ENCODE results near the gene WNT9B. TPM values are rescaled to one million over a fixed set of nuclear protein-coding genes. Genes with fewer than 3 reads are reported as not detected.

WNT9B gene
- total RNA-seq, 1 donor from 2014 or later, result 0.26 TPM

- Mint-ChIP-seq H3K36me3 (ENCODE audit: low read depth, unreplicated experiment) (no peaks in the 10 kb centered on the region), H3K4me3 (ENCODE audit: unreplicated experiment) (no peak overlapping the region), H3K27ac (ENCODE audit: unreplicated experiment) (no peak overlapping the region), H3K9me3 (ENCODE audit: unreplicated experiment) (no peaks in the 10 kb centered on the region), H3K27me3 (ENCODE audit: unreplicated experiment) (peaks cover 9% of the 10 kb centered on the region), H3K4me1 (ENCODE audit: unreplicated experiment) (peaks cover 6% of the 10 kb centered on the region)
- TF ChIP-seq, protein P1, sequence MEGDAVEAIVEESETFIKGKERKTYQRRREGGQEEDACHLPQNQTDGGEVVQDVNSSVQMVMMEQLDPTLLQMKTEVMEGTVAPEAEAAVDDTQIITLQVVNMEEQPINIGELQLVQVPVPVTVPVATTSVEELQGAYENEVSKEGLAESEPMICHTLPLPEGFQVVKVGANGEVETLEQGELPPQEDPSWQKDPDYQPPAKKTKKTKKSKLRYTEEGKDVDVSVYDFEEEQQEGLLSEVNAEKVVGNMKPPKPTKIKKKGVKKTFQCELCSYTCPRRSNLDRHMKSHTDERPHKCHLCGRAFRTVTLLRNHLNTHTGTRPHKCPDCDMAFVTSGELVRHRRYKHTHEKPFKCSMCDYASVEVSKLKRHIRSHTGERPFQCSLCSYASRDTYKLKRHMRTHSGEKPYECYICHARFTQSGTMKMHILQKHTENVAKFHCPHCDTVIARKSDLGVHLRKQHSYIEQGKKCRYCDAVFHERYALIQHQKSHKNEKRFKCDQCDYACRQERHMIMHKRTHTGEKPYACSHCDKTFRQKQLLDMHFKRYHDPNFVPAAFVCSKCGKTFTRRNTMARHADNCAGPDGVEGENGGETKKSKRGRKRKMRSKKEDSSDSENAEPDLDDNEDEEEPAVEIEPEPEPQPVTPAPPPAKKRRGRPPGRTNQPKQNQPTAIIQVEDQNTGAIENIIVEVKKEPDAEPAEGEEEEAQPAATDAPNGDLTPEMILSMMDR (IDR thresholded peaks at IDR 0.05; ENCODE audit: unreplicated experiment), result no peak
- DNase-seq (ENCODE audit: low spot score), result no peak
Measured at GRCh38 chr17:46889519-46889918, 38.1 kb downstream of the WNT9B start.

- TF ChIP-seq, protein P1 (IDR thresholded peaks at IDR 0.05; ENCODE audit: unreplicated experiment), result no peak
- Mint-ChIP-seq H3K27me3 (ENCODE audit: unreplicated experiment) (peaks cover 9% of the 10 kb centered on the region), H3K4me1 (ENCODE audit: unreplicated experiment) (peaks cover 6% of the 10 kb centered on the region), H3K4me3 (ENCODE audit: unreplicated experiment) (no peak overlapping the region), H3K9me3 (ENCODE audit: unreplicated experiment) (no peaks in the 10 kb centered on the region), H3K27ac (ENCODE audit: unreplicated experiment) (no peak overlapping the region), H3K36me3 (ENCODE audit: low read depth, unreplicated experiment) (no peaks in the 10 kb centered on the region)
- no peak for DNase-seq (ENCODE audit: low spot score)
Measured at GRCh38 chr17:46889992-46890564, 38.7 kb downstream of the WNT9B start.

DNA sequence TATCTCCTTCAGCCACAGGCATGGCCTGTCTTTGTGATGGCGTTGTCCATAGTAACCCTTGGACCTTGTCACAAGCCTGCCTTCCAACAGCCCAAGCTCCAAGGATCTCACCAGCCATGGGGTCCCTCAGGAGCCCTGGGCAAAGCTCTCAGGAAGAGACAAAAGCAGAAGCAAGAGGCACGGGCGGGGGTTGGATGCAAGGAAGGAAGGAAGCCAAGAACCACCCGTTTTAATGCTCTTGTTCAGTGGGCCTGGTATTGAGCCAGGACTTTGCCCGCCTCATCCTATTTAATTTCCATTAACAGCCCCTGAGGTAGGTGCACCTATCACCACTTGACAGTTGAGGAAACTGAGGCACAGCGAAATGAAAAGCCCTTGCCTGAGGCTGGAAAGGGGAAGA is 39.3 kb downstream of the WNT9B start:
- no peak for DNase-seq (ENCODE audit: low spot score)
- TF ChIP-seq, protein P1 (IDR thresholded peaks at IDR 0.05; ENCODE audit: unreplicated experiment), result no peak
- Mint-ChIP-seq H3K36me3 (ENCODE audit: low read depth, unreplicated experiment) (no peaks in the 10 kb centered on the region), H3K4me1 (ENCODE audit: unreplicated experiment) (peaks cover 6% of the 10 kb centered on the region), H3K27me3 (ENCODE audit: unreplicated experiment) (peaks cover 9% of the 10 kb centered on the region), H3K27ac (ENCODE audit: unreplicated experiment) (no peak overlapping the region), H3K9me3 (ENCODE audit: unreplicated experiment) (no peaks in the 10 kb centered on the region), H3K4me3 (ENCODE audit: unreplicated experiment) (no peak overlapping the region)

GRCh38 chr17:46892192-46892703 is 40.9 kb downstream of the WNT9B start:
- Mint-ChIP-seq H3K4me1 (ENCODE audit: unreplicated experiment) (peaks cover 6% of the 10 kb centered on the region), H3K36me3 (ENCODE audit: low read depth, unreplicated experiment) (no peaks in the 10 kb centered on the region), H3K4me3 (ENCODE audit: unreplicated experiment) (no peak overlapping the region), H3K9me3 (ENCODE audit: unreplicated experiment) (no peaks in the 10 kb centered on the region), H3K27me3 (ENCODE audit: unreplicated experiment) (peaks cover 9% of the 10 kb centered on the region), H3K27ac (ENCODE audit: unreplicated experiment) (no peak overlapping the region)
- no peak for DNase-seq (ENCODE audit: low spot score)
- TF ChIP-seq, protein P1 (IDR thresholded peaks at IDR 0.05; ENCODE audit: unreplicated experiment), result no peak

DNA sequence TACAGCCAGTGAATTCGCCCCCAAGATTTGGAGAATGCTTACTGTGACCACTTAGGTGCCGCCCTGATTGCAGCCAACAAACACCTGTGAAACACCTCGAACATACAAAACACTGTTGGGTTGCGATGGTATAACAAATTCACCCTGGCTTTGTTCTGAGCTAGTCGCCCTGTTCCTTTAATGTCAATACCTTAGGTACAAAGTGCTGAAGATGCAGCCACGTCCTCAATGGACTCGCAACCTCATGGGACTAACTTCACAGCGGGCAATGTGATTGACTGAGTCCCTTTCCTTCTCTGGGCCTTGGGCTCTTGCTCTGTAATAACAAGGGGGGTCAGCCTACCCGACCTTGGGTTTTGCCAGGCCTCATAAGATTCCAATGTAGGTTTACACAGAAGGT is 42.6 kb downstream of the WNT9B start:
- H3K4me3 Mint-ChIP-seq (ENCODE audit: unreplicated experiment), result no peak overlapping the region
- H3K27me3 Mint-ChIP-seq (ENCODE audit: unreplicated experiment), result peaks cover 8% of the 10 kb centered on the region

More for the DNA sequence above, 42.6 kb downstream of the WNT9B start:
- no peak for DNase-seq (ENCODE audit: low spot score)
- no peaks in the 10 kb centered on the region for H3K36me3 Mint-ChIP-seq (ENCODE audit: low read depth, unreplicated experiment)
- peaks cover 6% of the 10 kb centered on the region for H3K4me1 Mint-ChIP-seq (ENCODE audit: unreplicated experiment)
- TF ChIP-seq, protein P1 (IDR thresholded peaks at IDR 0.05; ENCODE audit: unreplicated experiment), result no peak
- H3K9me3 Mint-ChIP-seq (ENCODE audit: unreplicated experiment), result no peaks in the 10 kb centered on the region
- H3K27ac Mint-ChIP-seq (ENCODE audit: unreplicated experiment), result no peak overlapping the region

All from endothelial cell (in vitro differentiated cells).